Measurements from ENCODE around the gene HS6ST3. TPM values are rescaled to one million over a fixed set of nuclear protein-coding genes. Genes with fewer than 3 reads are reported as not detected.

HS6ST3 gene
- total RNA-seq, 1 experiment from 2014 or later, result 0.03 TPM

- no peak for DNase-seq (ENCODE audit: low read depth, low spot score)
- in situ Hi-C loops (cut with HindIII; ENCODE audit: low pct_unique_long_range_greater_than_20kb, low sequenced_read_pairs), result no loop called here
These were observed 556.2 kb downstream of the HS6ST3 start for GRCh38 chr13:96646101-96646500.

- in situ Hi-C loops (cut with HindIII; ENCODE audit: low pct_unique_long_range_greater_than_20kb, low sequenced_read_pairs), result no loop called here
- DNase-seq (ENCODE audit: low read depth, low spot score), result no peak
These were observed 556.8 kb downstream of the HS6ST3 start for GRCh38 chr13:96646515-96647211.

GRCh38 chr13:96650301-96650886, 560.5 kb downstream of the HS6ST3 start:
- in situ Hi-C loops (cut with HindIII; ENCODE audit: low pct_unique_long_range_greater_than_20kb, low sequenced_read_pairs), result no loop called here
- DNase-seq (ENCODE audit: low read depth, low spot score), result no peak

- DNase-seq (ENCODE audit: low read depth, low spot score), result no peak
- in situ Hi-C loops (cut with HindIII; ENCODE audit: low pct_unique_long_range_greater_than_20kb, low sequenced_read_pairs), result no loop called here
These were observed 561.7 kb downstream of the HS6ST3 start for GRCh38 chr13:96651598-96651997.

- no peak for DNase-seq (ENCODE audit: low read depth, low spot score)
- in situ Hi-C loops (cut with HindIII; ENCODE audit: low pct_unique_long_range_greater_than_20kb, low sequenced_read_pairs), result no loop called here
These were observed 562.6 kb downstream of the HS6ST3 start for GRCh38 chr13:96652506-96652905.

DNA sequence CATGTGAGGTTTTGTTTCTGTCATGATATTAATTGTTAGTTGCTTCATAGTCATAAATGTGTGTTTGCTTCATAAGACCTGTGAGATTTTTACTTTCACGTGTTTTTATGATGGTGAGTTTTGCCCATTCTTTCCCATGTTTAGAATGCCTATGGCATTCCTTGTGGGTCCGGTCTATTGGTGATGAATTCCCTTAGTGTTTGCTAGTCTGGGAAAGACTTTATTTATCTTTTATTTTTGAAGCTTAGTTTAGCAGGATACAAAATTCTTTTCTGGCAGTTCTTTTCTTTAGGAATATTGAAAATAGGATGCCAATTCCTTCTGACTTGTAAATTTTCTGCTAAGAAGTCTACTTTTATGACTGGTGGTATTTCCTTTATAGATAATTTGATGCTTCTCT, 571.7 kb downstream of the HS6ST3 start:
- DNase-seq (ENCODE audit: low read depth, low spot score), result no peak
- in situ Hi-C loops (cut with HindIII; ENCODE audit: low pct_unique_long_range_greater_than_20kb, low sequenced_read_pairs), result no loop called here

DNA sequence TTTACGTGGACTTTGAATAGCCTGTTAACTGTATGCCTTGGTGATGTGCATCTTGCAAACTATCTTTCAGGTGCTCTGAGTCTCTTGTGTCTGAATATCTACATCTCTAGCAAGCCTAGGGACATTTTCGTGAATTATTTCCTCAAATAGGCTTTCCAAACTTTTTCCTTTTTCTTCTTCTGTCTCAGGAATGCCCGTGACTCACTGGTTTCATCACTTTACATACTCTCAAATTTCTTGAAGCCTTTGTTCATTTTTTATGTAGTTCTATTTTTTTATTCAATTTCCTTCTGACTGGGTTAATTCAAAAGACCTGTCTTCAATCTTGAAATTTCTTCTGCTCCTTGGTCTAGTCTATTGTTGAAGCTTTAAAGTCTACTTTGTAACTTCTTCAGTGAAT, 572.1 kb downstream of the HS6ST3 start:
- in situ Hi-C loops (cut with HindIII; ENCODE audit: low pct_unique_long_range_greater_than_20kb, low sequenced_read_pairs), result no loop called here
- DNase-seq (ENCODE audit: low read depth, low spot score), result no peak

- no peak for DNase-seq (ENCODE audit: low read depth, low spot score)
- in situ Hi-C loops (cut with HindIII; ENCODE audit: low pct_unique_long_range_greater_than_20kb, low sequenced_read_pairs), result no loop called here
These were observed 577.5 kb downstream of the HS6ST3 start for GRCh38 chr13:96667294-96668018.

DNA sequence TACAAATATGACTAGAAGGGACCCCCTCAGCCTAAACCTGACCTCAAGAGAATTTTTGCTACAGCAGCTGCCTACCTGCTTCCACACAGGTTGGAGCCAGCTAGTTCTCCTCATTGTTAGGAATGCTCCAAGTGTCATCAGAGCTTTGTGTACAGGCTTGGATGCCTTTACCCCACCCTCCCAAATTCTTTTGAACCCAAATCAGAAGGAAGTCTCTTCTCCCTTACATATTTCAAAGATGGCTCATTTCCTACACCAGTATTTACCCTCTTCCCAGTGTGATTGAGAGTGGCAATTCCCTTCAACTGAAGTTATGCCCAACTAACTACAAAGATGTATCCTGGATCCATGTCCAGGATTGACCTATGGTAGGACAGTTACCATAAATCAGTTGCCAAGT, 581.2 kb downstream of the HS6ST3 start:
- no peak for DNase-seq (ENCODE audit: low read depth, low spot score)
- in situ Hi-C loops (cut with HindIII; ENCODE audit: low pct_unique_long_range_greater_than_20kb, low sequenced_read_pairs), result no loop called here

- in situ Hi-C loops (cut with HindIII; ENCODE audit: low pct_unique_long_range_greater_than_20kb, low sequenced_read_pairs), result no loop called here
- DNase-seq (ENCODE audit: low read depth, low spot score), result no peak
These were observed 582.1 kb downstream of the HS6ST3 start for GRCh38 chr13:96672016-96672415.

DNA sequence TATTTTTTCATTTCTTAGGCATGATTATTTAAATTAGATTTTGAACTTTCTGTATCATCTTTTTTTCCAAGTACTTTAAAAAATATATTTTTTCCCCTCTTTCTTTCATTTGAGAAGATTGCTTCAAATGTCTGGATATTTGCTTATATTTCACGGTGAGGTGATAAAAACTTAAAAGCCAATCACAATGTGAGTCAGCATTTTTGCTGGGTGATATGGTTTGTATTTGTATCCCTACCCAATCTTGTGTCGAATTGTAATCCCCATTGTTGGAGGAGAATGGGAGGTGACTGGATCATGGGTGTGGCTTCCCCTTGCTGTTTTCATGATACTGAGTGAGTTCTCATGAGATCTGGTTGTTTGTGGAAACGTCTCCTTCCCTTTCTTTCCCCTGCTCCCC, 583.9 kb downstream of the HS6ST3 start:
- in situ Hi-C loops (cut with HindIII; ENCODE audit: low pct_unique_long_range_greater_than_20kb, low sequenced_read_pairs), result no loop called here
- DNase-seq (ENCODE audit: low read depth, low spot score), result no peak

GRCh38 chr13:96677029-96677428, 587.1 kb downstream of the HS6ST3 start:
- DNase-seq (ENCODE audit: low read depth, low spot score), result no peak
- in situ Hi-C loops (cut with HindIII; ENCODE audit: low pct_unique_long_range_greater_than_20kb, low sequenced_read_pairs), result no loop called here

DNA sequence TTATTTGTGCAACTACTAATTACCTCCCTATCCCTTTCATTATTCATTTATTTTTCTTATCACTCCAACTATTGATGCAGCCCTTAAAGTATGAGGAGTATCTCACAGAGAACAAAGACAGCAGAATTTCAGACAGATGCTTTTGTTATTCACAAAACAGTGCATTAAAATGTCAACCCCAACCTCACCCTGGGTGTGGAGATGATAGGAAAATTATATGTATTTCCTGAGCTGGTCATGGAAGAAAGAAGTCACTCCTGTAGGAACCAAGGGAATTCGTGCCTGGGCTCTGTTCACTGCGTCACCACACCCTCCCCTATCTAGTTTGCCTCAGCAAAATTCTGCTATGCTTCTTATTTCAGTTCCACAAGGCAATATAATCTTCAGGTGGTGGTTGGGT, 588.9 kb downstream of the HS6ST3 start:
- DNase-seq (ENCODE audit: low read depth, low spot score), result no peak
- in situ Hi-C loops (cut with HindIII; ENCODE audit: low pct_unique_long_range_greater_than_20kb, low sequenced_read_pairs), result no loop called here

DNA sequence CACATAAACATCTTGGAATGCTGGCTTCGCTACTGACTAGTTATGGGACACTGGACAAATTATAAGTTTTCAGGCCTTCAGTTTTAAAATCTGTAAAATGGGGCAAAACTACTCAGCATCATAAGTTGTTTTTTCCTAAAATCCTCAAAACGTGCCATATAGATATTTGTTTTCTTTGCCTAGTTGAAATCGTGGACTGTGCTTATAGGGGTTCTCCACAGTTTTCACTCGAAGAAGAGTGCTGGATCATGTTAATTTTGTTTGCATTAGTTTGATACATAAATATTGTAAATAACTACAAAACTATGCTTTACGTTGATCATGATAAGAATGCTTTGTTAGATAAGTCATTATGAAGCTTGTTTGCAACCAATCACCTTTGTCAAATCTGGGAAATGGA, 591.0 kb downstream of the HS6ST3 start:
- no peak for DNase-seq (ENCODE audit: low read depth, low spot score)
- in situ Hi-C loops (cut with HindIII; ENCODE audit: low pct_unique_long_range_greater_than_20kb, low sequenced_read_pairs), result no loop called here

GRCh38 chr13:96681766-96682165, 591.9 kb downstream of the HS6ST3 start:
- DNase-seq (ENCODE audit: low read depth, low spot score), result no peak
- in situ Hi-C loops (cut with HindIII; ENCODE audit: low pct_unique_long_range_greater_than_20kb, low sequenced_read_pairs), result no loop called here

- in situ Hi-C loops (cut with HindIII; ENCODE audit: low pct_unique_long_range_greater_than_20kb, low sequenced_read_pairs), result no loop called here
- DNase-seq (ENCODE audit: low read depth, low spot score), result no peak
These were observed 594.6 kb downstream of the HS6ST3 start for GRCh38 chr13:96684469-96684868.

DNA sequence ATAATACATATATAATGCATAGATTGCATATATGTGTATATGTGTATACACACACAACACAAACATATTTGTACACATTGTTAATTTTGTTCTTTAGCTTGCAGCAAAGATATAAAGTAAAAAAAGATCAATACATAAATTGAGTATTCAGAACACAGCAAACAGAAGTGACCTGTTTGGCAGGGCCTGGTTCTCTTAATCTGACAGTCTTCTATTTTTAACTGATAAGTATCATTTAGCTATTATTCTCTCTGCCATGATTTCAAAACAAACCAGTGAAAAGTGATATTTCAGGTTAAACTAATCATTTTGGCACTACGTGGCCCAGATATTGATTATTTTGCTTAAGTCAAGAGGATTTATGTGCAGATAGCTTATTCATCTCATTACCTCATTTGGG, 595.0 kb downstream of the HS6ST3 start:
- in situ Hi-C loops (cut with HindIII; ENCODE audit: low pct_unique_long_range_greater_than_20kb, low sequenced_read_pairs), result no loop called here
- DNase-seq (ENCODE audit: low read depth, low spot score), result no peak

DNA sequence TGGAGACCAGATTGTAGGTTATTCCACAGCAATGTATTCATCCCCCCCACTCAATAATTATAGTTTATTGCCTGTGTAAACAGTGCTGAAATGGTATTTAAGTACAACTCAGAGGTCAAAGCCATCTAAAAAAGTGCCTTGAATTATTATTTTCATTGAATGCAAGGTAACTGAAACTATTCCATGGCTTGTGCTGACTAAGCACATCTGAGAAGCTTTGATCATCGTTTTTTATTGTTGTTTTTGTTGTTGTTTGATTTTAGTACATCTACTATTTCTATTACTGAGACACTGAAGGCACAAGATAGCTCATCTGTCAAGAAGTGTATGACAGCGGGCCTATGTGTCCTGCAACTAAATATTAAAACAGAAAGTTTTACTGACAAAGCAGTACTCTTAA, 596.4 kb downstream of the HS6ST3 start:
- DNase-seq (ENCODE audit: low read depth, low spot score), result no peak
- in situ Hi-C loops (cut with HindIII; ENCODE audit: low pct_unique_long_range_greater_than_20kb, low sequenced_read_pairs), result no loop called here

DNA sequence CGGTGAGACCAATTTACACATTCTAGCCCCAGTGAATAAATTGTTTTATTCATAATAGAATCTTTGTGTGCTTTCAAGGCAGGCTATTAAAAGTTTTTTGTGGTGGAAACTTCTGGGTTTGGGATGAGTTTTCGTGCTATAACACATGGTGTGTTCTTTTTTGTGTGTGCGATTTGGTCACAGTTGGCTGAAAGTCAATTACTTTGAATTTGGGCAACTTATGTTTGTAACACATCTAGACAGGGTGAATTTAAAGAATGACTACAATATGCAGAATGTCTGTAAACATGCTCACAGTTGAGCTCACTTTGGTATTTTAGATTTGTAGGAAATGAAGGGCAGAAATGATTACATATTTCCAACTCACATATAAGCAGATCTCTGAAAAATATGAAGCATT, 597.3 kb downstream of the HS6ST3 start:
- in situ Hi-C loops (cut with HindIII; ENCODE audit: low pct_unique_long_range_greater_than_20kb, low sequenced_read_pairs), result no loop called here
- no peak for DNase-seq (ENCODE audit: low read depth, low spot score)
